Measurements from ENCODE around the gene CELF4.

Gene CELF4

GRCh38 chr18:37409878-37410277 lies 155.7 kb downstream of the CELF4 start:
- no peak for DNase-seq (ENCODE audit: low spot score)

GRCh38 chr18:37408676-37409265 lies 156.8 kb downstream of the CELF4 start:
- DNase-seq (ENCODE audit: low spot score) = no peak

GRCh38 chr18:37407571-37407970 lies 158.0 kb downstream of the CELF4 start:
- no peak for DNase-seq (ENCODE audit: low spot score)

- no peak for DNase-seq (ENCODE audit: low spot score)
Observed at GRCh38 chr18:37405772-37406171, 159.8 kb downstream of the CELF4 start.

GRCh38 chr18:37405229-37405628 lies 160.4 kb downstream of the CELF4 start:
- no peak for DNase-seq (ENCODE audit: low spot score)

- no peak for DNase-seq (ENCODE audit: low spot score)
Observed at GRCh38 chr18:37403788-37404187, 161.8 kb downstream of the CELF4 start.

- no peak for DNase-seq (ENCODE audit: low spot score)
Observed at GRCh38 chr18:37403100-37403781, 162.4 kb downstream of the CELF4 start.

GRCh38 chr18:37402735-37403099 lies 162.9 kb downstream of the CELF4 start:
- no peak for DNase-seq (ENCODE audit: low spot score)

GRCh38 chr18:37400802-37401201 lies 164.8 kb downstream of the CELF4 start:
- no peak for DNase-seq (ENCODE audit: low spot score)

- no peak for DNase-seq (ENCODE audit: low spot score)
Observed at GRCh38 chr18:37398248-37398920, 167.2 kb downstream of the CELF4 start.

- DNase-seq (ENCODE audit: low spot score) = no peak
Observed at GRCh38 chr18:37397814-37398213, 167.8 kb downstream of the CELF4 start.

GRCh38 chr18:37396971-37397720 lies 168.5 kb downstream of the CELF4 start:
- DNase-seq (ENCODE audit: low spot score) = no peak

GRCh38 chr18:37395631-37396030 lies 170.0 kb downstream of the CELF4 start:
- DNase-seq (ENCODE audit: low spot score) = no peak

- no peak for DNase-seq (ENCODE audit: low spot score)
Observed at GRCh38 chr18:37395138-37395537, 170.5 kb downstream of the CELF4 start.

GRCh38 chr18:37394610-37394965 lies 171.0 kb downstream of the CELF4 start:
- DNase-seq (ENCODE audit: low spot score) = no peak

- no peak for DNase-seq (ENCODE audit: low spot score)
Observed at GRCh38 chr18:37393945-37394609, 171.5 kb downstream of the CELF4 start.

- DNase-seq (ENCODE audit: low spot score) = no peak
Observed at GRCh38 chr18:37393221-37393827, 172.3 kb downstream of the CELF4 start.

- DNase-seq (ENCODE audit: low spot score) = no peak
Observed at GRCh38 chr18:37392648-37393047, 172.9 kb downstream of the CELF4 start.

- DNase-seq (ENCODE audit: low spot score) = no peak
Observed at GRCh38 chr18:37391698-37392548, 173.7 kb downstream of the CELF4 start.

- no peak for DNase-seq (ENCODE audit: low spot score)
Observed at GRCh38 chr18:37391156-37391555, 174.4 kb downstream of the CELF4 start.

GRCh38 chr18:37390687-37391086 lies 174.9 kb downstream of the CELF4 start:
- no peak for DNase-seq (ENCODE audit: low spot score)
